ENCODE results near the gene RABGAP1L.

- TF ChIP-seq CTCF (IDR thresholded peaks at IDR 0.05): no peak
- no peak for TF ChIP-seq POLR2A (IDR thresholded peaks at IDR 0.05)
Measured at GRCh38 chr1:174928541-174928940, 769.2 kb downstream of the RABGAP1L start.

Measured in right lobe of liver (tissue), 4 donors.